Inflammatory macrophage (primary cell): Measurements from ENCODE around the gene TTLL12.
"Not testable (repeated sequence)": the region's sequence is repeated elsewhere in the genome, so short reads cannot be mapped to it uniquely, and the experiment has no call there.

Experiments used
- DNase-seq, 2 donors: peaks; one replicate each; pipeline ENCODE4 v3.0.0-alpha.2; 2020 to 2022

The TTLL12 gene

GRCh38 chr22:43152003-43152356 is 35.0 kb downstream of the TTLL12 start:
- no peak for DNase-seq

GRCh38 chr22:43151251-43152002 is 35.5 kb downstream of the TTLL12 start, which contains the start of gene TSPO:
Gene TSPO (plus strand): TSS chr22:43151559. CDS start chr22:43159239, 7,680 bp downstream.
- DNase-seq, result peak; percentile 56 to 62

- no peak for DNase-seq
These were observed 36.2 kb downstream of the TTLL12 start for GRCh38 chr22:43150731-43151206.

- DNase-seq, result peak; percentile 28 to 44
These were observed 38.4 kb downstream of the TTLL12 start for GRCh38 chr22:43148581-43148980.

GRCh38 chr22:43147821-43148220 is 39.1 kb downstream of the TTLL12 start:
- peak; percentile 85 to 90 for DNase-seq

- peak; percentile 75 to 77 for DNase-seq
These were observed 40.6 kb downstream of the TTLL12 start for GRCh38 chr22:43146332-43146731.

GRCh38 chr22:43145371-43145770 is 41.6 kb downstream of the TTLL12 start:
- not testable (repeated sequence) for DNase-seq

- no peak for DNase-seq
These were observed 42.0 kb downstream of the TTLL12 start for GRCh38 chr22:43144949-43145348.

- DNase-seq, result peak; percentile 71 to 83
These were observed 43.9 kb downstream of the TTLL12 start, which contains the start of gene MCAT for GRCh38 chr22:43142880-43143562. Gene MCAT (minus strand): TSS chr22:43143398. CDS start chr22:43143348, 50 bp downstream.

GRCh38 chr22:43136801-43137200 is 50.1 kb downstream of the TTLL12 start:
- DNase-seq, result peak in 1 of 2 donors; percentile 45

- peak; percentile 14 to 34 for DNase-seq
These were observed 50.7 kb downstream of the TTLL12 start for GRCh38 chr22:43136255-43136654.

- DNase-seq, result no peak
These were observed 51.4 kb downstream of the TTLL12 start for GRCh38 chr22:43135565-43135964.

- DNase-seq, result no peak
These were observed 52.4 kb downstream of the TTLL12 start for GRCh38 chr22:43134553-43134952.

GRCh38 chr22:43133401-43133800 is 53.5 kb downstream of the TTLL12 start:
- no peak for DNase-seq

GRCh38 chr22:43131773-43132501 is 55.0 kb downstream of the TTLL12 start:
- DNase-seq, result no peak

- peak in 1 of 2 donors; percentile 43 for DNase-seq
These were observed 57.2 kb downstream of the TTLL12 start for GRCh38 chr22:43129426-43130425.

- no peak for DNase-seq
These were observed 58.0 kb downstream of the TTLL12 start for GRCh38 chr22:43128928-43129424.

GRCh38 chr22:43128116-43128515 is 58.8 kb downstream of the TTLL12 start:
- DNase-seq, result no peak

GRCh38 chr22:43127166-43127908 is 59.6 kb downstream of the TTLL12 start:
- DNase-seq, result no peak

- DNase-seq, result no peak
These were observed 60.3 kb downstream of the TTLL12 start for GRCh38 chr22:43126501-43127165.
